Measurements from ENCODE around the gene CLPX. TPM values are rescaled to one million over a fixed set of nuclear protein-coding genes. Genes with fewer than 3 reads are reported as not detected.

CLPX gene
- total and polyA plus RNA-seq, 2 donors (not counting 1 experiment from before 2014, with no cell fraction given) = 16.6 to 54.5 TPM

- no peaks in the 10 kb centered on the region for H3K79me2 ChIP-seq (ENCODE audit: control insufficient read depth, insufficient read depth, low read length)
- TF ChIP-seq, protein P1, sequence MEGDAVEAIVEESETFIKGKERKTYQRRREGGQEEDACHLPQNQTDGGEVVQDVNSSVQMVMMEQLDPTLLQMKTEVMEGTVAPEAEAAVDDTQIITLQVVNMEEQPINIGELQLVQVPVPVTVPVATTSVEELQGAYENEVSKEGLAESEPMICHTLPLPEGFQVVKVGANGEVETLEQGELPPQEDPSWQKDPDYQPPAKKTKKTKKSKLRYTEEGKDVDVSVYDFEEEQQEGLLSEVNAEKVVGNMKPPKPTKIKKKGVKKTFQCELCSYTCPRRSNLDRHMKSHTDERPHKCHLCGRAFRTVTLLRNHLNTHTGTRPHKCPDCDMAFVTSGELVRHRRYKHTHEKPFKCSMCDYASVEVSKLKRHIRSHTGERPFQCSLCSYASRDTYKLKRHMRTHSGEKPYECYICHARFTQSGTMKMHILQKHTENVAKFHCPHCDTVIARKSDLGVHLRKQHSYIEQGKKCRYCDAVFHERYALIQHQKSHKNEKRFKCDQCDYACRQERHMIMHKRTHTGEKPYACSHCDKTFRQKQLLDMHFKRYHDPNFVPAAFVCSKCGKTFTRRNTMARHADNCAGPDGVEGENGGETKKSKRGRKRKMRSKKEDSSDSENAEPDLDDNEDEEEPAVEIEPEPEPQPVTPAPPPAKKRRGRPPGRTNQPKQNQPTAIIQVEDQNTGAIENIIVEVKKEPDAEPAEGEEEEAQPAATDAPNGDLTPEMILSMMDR (IDR thresholded peaks at IDR 0.05) = no peak
- no peak for TF ChIP-seq EZH2 (IDR thresholded peaks at IDR 0.05; ENCODE audit: borderline replicate concordance, insufficient read depth, low read depth, low read length, poor library complexity, severe bottlenecking)
- no peaks in the 10 kb centered on the region for H3K4me1 Mint-ChIP-seq
Observed at GRCh38 chr15:65195548-65195923, 10.4 kb upstream of the CLPX start.

DNA sequence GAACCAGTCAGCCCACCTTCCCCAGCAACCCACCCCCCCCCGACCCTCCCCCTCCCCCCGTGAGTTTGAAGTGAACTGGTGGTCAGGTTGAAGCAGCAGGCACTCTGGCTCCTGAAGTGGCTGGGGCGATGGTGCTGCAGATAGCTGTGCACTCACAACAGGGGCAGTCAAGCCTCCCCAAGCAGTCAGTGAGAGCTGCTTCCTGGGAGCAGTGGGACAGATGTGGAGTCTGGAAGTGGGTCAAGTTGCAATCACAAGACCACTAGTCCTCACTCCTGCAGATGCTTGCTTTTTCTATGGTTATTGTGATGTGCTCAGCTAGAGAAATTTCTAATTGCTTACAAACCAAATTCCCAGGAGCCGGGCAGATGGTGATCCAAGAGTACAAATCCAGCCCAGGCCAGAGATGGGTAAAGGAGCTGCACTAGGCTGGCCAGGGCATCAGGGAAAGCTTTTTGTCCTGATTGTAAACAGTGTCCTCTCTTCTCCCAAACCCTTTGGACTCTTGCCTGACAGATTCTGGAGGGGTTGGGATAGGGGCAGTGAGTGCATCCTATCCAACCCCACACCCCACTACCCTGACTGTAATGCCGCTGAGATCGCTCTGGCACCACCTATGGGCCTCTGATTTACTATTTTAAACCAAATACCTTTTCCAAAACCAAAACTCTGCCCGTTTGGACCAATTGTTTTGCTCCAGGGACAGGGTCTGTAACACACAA lies 9.8 kb upstream of the CLPX start:
- no peak overlapping the region for H3K27ac ChIP-seq (ENCODE audit: low read length in 2 of 2)
- WGBS (ENCODE audit: insufficient coverage) = 92% methylated on average over 2 of the region's 7 CpGs
- no peaks in the 10 kb centered on the region for H3K79me2 ChIP-seq (ENCODE audit: control insufficient read depth, insufficient read depth, low read length)
- no peak for TF ChIP-seq EZH2 (IDR thresholded peaks at IDR 0.05; ENCODE audit: borderline replicate concordance, insufficient read depth, low read depth, low read length, poor library complexity, severe bottlenecking)
- TF ChIP-seq, protein P1 (IDR thresholded peaks at IDR 0.05) = no peak
- H3K27me3 Mint-ChIP-seq = no peaks in the 10 kb centered on the region
- H3K9ac ChIP-seq (ENCODE audit: low read length) = no peak overlapping the region
- H3K9me3 Mint-ChIP-seq (ENCODE audit: insufficient read depth) = no peaks in the 10 kb centered on the region
- no peaks in the 10 kb centered on the region for H3K4me1 ChIP-seq (ENCODE audit: control insufficient read depth in 2 of 2, insufficient read depth in 2 of 2, low read length in 2 of 2)
- ChIA-PET CTCF (interaction anchor here (0.7 kb wide), 1 partner anchor 29 kb away, joined by 3 read pairs; no protein-coding TSS in a partner anchor), POLR2A (no interaction called here)
- no peaks in the 10 kb centered on the region for H4K20me1 ChIP-seq (ENCODE audit: control insufficient read depth, insufficient read depth, low read length, poor library complexity, severe bottlenecking)
- intact Hi-C loops (cut with micrococcal nuclease) = no loop called here
- H3K4me1 Mint-ChIP-seq = no peaks in the 10 kb centered on the region
- H3K4me2 ChIP-seq (replicated peaks; ENCODE audit: low read depth, low read length, poor library complexity, severe bottlenecking) = no peak overlapping the region
- H3K27ac Mint-ChIP-seq = no peak overlapping the region
- H2AFZ ChIP-seq (ENCODE audit: insufficient read depth, low read depth, low read length, poor library complexity, severe bottlenecking) = no peak overlapping the region
- no peak overlapping the region for H3K4me3 Mint-ChIP-seq
- DNase-seq = no peak
- H3K36me3 ChIP-seq (replicated peaks in 1 of 2; ENCODE audit: control extremely low read depth in 1 of 2, control insufficient read depth in 1 of 2, extremely low read depth in 1 of 2, insufficient read depth in 2 of 2, low read length in 1 of 2) = no peaks in the 10 kb centered on the region
- no peaks in the 10 kb centered on the region for H3K9me3 ChIP-seq (ENCODE audit: control extremely low read depth in 1 of 3, control insufficient read depth in 2 of 3, insufficient read depth in 1 of 3, low read length in 2 of 3)
- no peaks in the 10 kb centered on the region for H3K27me3 ChIP-seq (replicated peaks in 1 of 4; ENCODE audit: control extremely low read depth in 1 of 4, control insufficient read depth in 3 of 4, insufficient read depth in 4 of 4, low read length in 3 of 4)
- no peak for ATAC-seq (ENCODE audit: low read depth)
- no peak overlapping the region for H3K4me3 ChIP-seq (ENCODE audit: control extremely low read depth in 1 of 5, extremely low read depth in 1 of 5, insufficient read depth in 1 of 5, low read depth in 2 of 5, low read length in 4 of 5)

More at GRCh38 chr15:65195548-65195923, 10.4 kb upstream of the CLPX start:
- Histone ChIP-seq H3K9me3 (ENCODE audit: control extremely low read depth in 1 of 3, control insufficient read depth in 2 of 3, insufficient read depth in 1 of 3, low read length in 2 of 3) (no peaks in the 10 kb centered on the region), H3K4me1 (ENCODE audit: control insufficient read depth in 2 of 2, insufficient read depth in 2 of 2, low read length in 2 of 2) (no peaks in the 10 kb centered on the region), H3K27ac (ENCODE audit: low read length in 2 of 2) (no peak overlapping the region), H3K4me3 (ENCODE audit: control extremely low read depth in 1 of 5, extremely low read depth in 1 of 5, insufficient read depth in 1 of 5, low read depth in 2 of 5, low read length in 4 of 5) (no peak overlapping the region), H2AFZ (ENCODE audit: insufficient read depth, low read depth, low read length, poor library complexity, severe bottlenecking) (no peak overlapping the region), H3K9ac (ENCODE audit: low read length) (no peak overlapping the region), H3K4me2 (replicated peaks; ENCODE audit: low read depth, low read length, poor library complexity, severe bottlenecking) (no peak overlapping the region), H4K20me1 (ENCODE audit: control insufficient read depth, insufficient read depth, low read length, poor library complexity, severe bottlenecking) (no peaks in the 10 kb centered on the region), H3K27me3 (replicated peaks in 1 of 4; ENCODE audit: control extremely low read depth in 1 of 4, control insufficient read depth in 3 of 4, insufficient read depth in 4 of 4, low read length in 3 of 4) (no peaks in the 10 kb centered on the region), H3K36me3 (replicated peaks in 1 of 2; ENCODE audit: control extremely low read depth in 1 of 2, control insufficient read depth in 1 of 2, extremely low read depth in 1 of 2, insufficient read depth in 2 of 2, low read length in 1 of 2) (no peaks in the 10 kb centered on the region)
- intact Hi-C loops (cut with micrococcal nuclease) = no loop called here
- H3K4me3 Mint-ChIP-seq = no peak overlapping the region
- WGBS (ENCODE audit: insufficient coverage) = 78% methylated on average over 5 of the region's 5 CpGs
- DNase-seq = no peak
- no peak for ATAC-seq (ENCODE audit: low read depth)
- H3K27ac Mint-ChIP-seq = no peak overlapping the region
- H3K27me3 Mint-ChIP-seq = peaks cover 3% of the 10 kb centered on the region
- ChIA-PET POLR2A (no interaction called here), CTCF (interaction anchor here (0.5 kb wide), 1 partner anchor 128 kb away, joined by 4 read pairs; no protein-coding TSS in a partner anchor)
- H3K9me3 Mint-ChIP-seq (ENCODE audit: insufficient read depth) = no peaks in the 10 kb centered on the region
